SK-MEL-5 (cell line): ENCODE data around the gene GNA12. TPM values are rescaled to one million over a fixed set of nuclear protein-coding genes. Genes with fewer than 3 reads are reported as not detected.
"Not testable (repeated sequence)": the region's sequence is repeated elsewhere in the genome, so short reads cannot be mapped to it uniquely, and the experiment has no call there.

ENCODE experiments used
- DNase-seq: peaks from one replicate; pipeline ENCODE4 v3.0.0-alpha.2; 2016; ENCODE audit warnings: low read depth, low spot score
- in situ Hi-C: cut with HindIII; loops from 2 replicates; pipeline ENCODE4 v1.10.0; 2016; ENCODE audit warnings: low sequenced_read_pairs, high pct_unique_total_duplicates, low pct_unique_long_range_greater_than_20kb
- total RNA-seq: library from RNA; depleted of rRNA; stranded (reverse); fragments of >200 nt; shearing (Covaris generic); gene quantifications from 2 replicates; pipeline ENCODE4 v1.2.3, GENCODE V29; 2014

GNA12 gene
- total RNA-seq, 1 experiment from 2014 or later: 10.2 TPM

- in situ Hi-C loops: no loop called here
- peak; percentile 31 for DNase-seq
Observed at GRCh38 chr7:2870471-2870931, 26.4 kb upstream of the GNA12 start.

GRCh38 chr7:2869981-2870380, 25.9 kb upstream of the GNA12 start:
- in situ Hi-C loops: no loop called here
- DNase-seq: no peak

- DNase-seq: no peak
- in situ Hi-C loops: no loop called here
Observed at GRCh38 chr7:2866601-2867000, 22.5 kb upstream of the GNA12 start.

- in situ Hi-C loops: no loop called here
- DNase-seq: peak; percentile 82
Observed at GRCh38 chr7:2864999-2865670, 21.0 kb upstream of the GNA12 start.

- in situ Hi-C loops: no loop called here
- DNase-seq: no peak
Observed at GRCh38 chr7:2864204-2864985, 20.3 kb upstream of the GNA12 start.

- peak; percentile 81 for DNase-seq
- in situ Hi-C loops: no loop called here
Observed at GRCh38 chr7:2863461-2864066, 19.5 kb upstream of the GNA12 start.

GRCh38 chr7:2862831-2863361, 18.8 kb upstream of the GNA12 start:
- DNase-seq: no peak
- in situ Hi-C loops: no loop called here

GRCh38 chr7:2861509-2861908, 17.4 kb upstream of the GNA12 start:
- in situ Hi-C loops: no loop called here
- no peak for DNase-seq

GRCh38 chr7:2860627-2861133, 16.6 kb upstream of the GNA12 start:
- in situ Hi-C loops: no loop called here
- DNase-seq: no peak

GRCh38 chr7:2859952-2860351, 15.8 kb upstream of the GNA12 start:
- in situ Hi-C loops: no loop called here

GRCh38 chr7:2858621-2859020, 14.5 kb upstream of the GNA12 start:
- in situ Hi-C loops: no loop called here
- DNase-seq: no peak

More at GRCh38 chr7:2859952-2860351, 15.8 kb upstream of the GNA12 start:
- DNase-seq: no peak

GRCh38 chr7:2856388-2857169, 12.5 kb upstream of the GNA12 start:
- DNase-seq: peak; percentile 75
- in situ Hi-C loops: no loop called here

- in situ Hi-C loops: no loop called here
Observed at GRCh38 chr7:2855386-2855785, 11.3 kb upstream of the GNA12 start.

GRCh38 chr7:2853552-2853951, 9.4 kb upstream of the GNA12 start:
- peak; percentile 30 for DNase-seq
- in situ Hi-C loops: not testable (repeated sequence)

More at GRCh38 chr7:2855386-2855785, 11.3 kb upstream of the GNA12 start:
- no peak for DNase-seq

- no peak for DNase-seq
- in situ Hi-C loops: no loop called here
Observed at GRCh38 chr7:2853147-2853546, 9.0 kb upstream of the GNA12 start.

GRCh38 chr7:2851497-2851896, 7.4 kb upstream of the GNA12 start:
- DNase-seq: no peak

GRCh38 chr7:2849941-2850766, 6.0 kb upstream of the GNA12 start:
- in situ Hi-C loops: no loop called here
- no peak for DNase-seq

More at GRCh38 chr7:2851497-2851896, 7.4 kb upstream of the GNA12 start:
- in situ Hi-C loops: no loop called here
